Stomach (tissue), 9 donors: ENCODE data around the gene MYO10. TPM values are rescaled to one million over a fixed set of nuclear protein-coding genes. Genes with fewer than 3 reads are reported as not detected.

ENCODE experiments used
- DNase-seq, 2 donors: peaks; one replicate each; pipeline versions ENCODE4 v3.0.0 to v3.0.0-alpha.2; 2013 to 2019
- H3K27ac ChIP-seq, 5 donors: fragments of 200-600 bp in 4 of 5; sonication (generic) in 4 of 5; one replicate each; pipeline ENCODE4 v1.5.1; 2013 to 2019; ENCODE audit warnings: mild to moderate bottlenecking in 1 of 5, moderate library complexity in 1 of 5
- H3K27me3 ChIP-seq, 3 donors: fragments of 200-600 bp; sonication (generic); one replicate each; pipeline ENCODE4 v1.5.1; 2017 to 2019; ENCODE audit warnings: mixed run types in 1 of 3
- H3K36me3 ChIP-seq, 4 donors: fragments of 200-600 bp; sonication (generic); 1 replicate in 3 of 4; 2 replicates in 1 of 4; pipeline ENCODE4 v1.5.1; 2016 to 2019
- H3K4me1 ChIP-seq, 4 donors: fragments of 200-600 bp; sonication (generic); one replicate each; pipeline ENCODE4 v1.5.1; 2016 to 2019
- H3K4me3 ChIP-seq, 4 donors: fragments of 200-600 bp; sonication (generic) in 3 of 4; one replicate each; pipeline ENCODE4 v1.5.1; 2016 to 2019; ENCODE audit warnings: mild to moderate bottlenecking in 1 of 4
- H3K9me3 ChIP-seq, 4 donors: fragments of 200-600 bp; sonication (generic); one replicate each; pipeline ENCODE4 v1.5.1; 2016 to 2019
- CTCF ChIP-seq, 7 experiments: fragments of 450-650 bp in 4 of 7; fragments of 200-600 bp in 3 of 7; sonication (generic) in 3 of 7; IDR thresholded peaks; one replicate each; pipeline ENCODE4 v1.5.1; 2016 to 2019; ENCODE audit warnings: antibody characterized with exemption in 7 of 7, control low read depth in 2 of 7, mild to moderate bottlenecking in 1 of 7
- EP300 ChIP-seq: sonication (generic); formaldehyde crosslinking; IDR thresholded peaks from one replicate; pipeline ENCODE4 v1.6.1; 2017; ENCODE audit warnings: antibody characterized with exemption
- POLR2A ChIP-seq, 4 donors: fragments of 450-650 bp; IDR thresholded peaks; one replicate each; pipeline ENCODE4 v1.6.1; 2016; ENCODE audit warnings: antibody characterized with exemption in 4 of 4, control low read depth in 2 of 4, mild to moderate bottlenecking in 1 of 4, moderate library complexity in 1 of 4
- POLR2AphosphoS5 ChIP-seq, 3 donors: sonication (generic); formaldehyde crosslinking; IDR thresholded peaks; one replicate each; pipeline ENCODE4 v1.6.1; 2016; ENCODE audit warnings: antibody characterized with exemption in 3 of 3
- WGBS, 5 donors: extraction: QIAGEN DNeasy Blood & Tissue Kit in 3 of 5; methylation state at CpG; one replicate each; pipeline versions ENCODE4 v1.1.5 to v1.1.7; 2013 to 2018; 5-methylcytosine and 5-hydroxymethylcytosine counted together
- intact Hi-C: fragments of 100-400 bp; cut with DNase I; formaldehyde crosslinking; loops from one replicate; pipeline ENCODE4 v1.15.1; 2023; ENCODE audit warnings: low total_unique reads
- polyA plus RNA-seq, 3 donors: library from polyadenylated mRNA; stranded (reverse); fragments of 200-250 nt; gene quantifications; one replicate each; pipeline ENCODE4 v1.2.3, GENCODE V29; 2013
- total RNA-seq, 5 donors: library from RNA; depleted of rRNA; stranded (reverse); fragments of >200 nt; gene quantifications; one replicate each; pipeline versions ENCODE4 v1.1.0 to v1.2.3, GENCODE V29; 2014 to 2016
- donor health status: healthy with polysubstance abuse.
- donor health status: Bipolar disorder and iron deficiency.
- donor health status: healthy.

MYO10 gene
- total and polyA plus RNA-seq, 8 donors, result 6.8 to 233 (median 76.5) TPM

- intact Hi-C loops, result no loop called here
- 82 to 93% (median 86%) methylated on average over 5 of the region's 5 CpGs for WGBS, 5 donors
- peaks cover 0 to 10% (median 4%) of the 10 kb centered on the region in 4 donors for H3K9me3 ChIP-seq
- H3K27me3 ChIP-seq, result no peaks in the 10 kb centered on the region
- no peak overlapping the region for H3K27ac ChIP-seq
- TF ChIP-seq CTCF (IDR thresholded peaks at IDR 0.05), result no peak
- no peak for TF ChIP-seq POLR2A (IDR thresholded peaks at IDR 0.05)
- TF ChIP-seq EP300, result no peak
- no peak for TF ChIP-seq POLR2AphosphoS5 (IDR thresholded peaks at IDR 0.05)
- DNase-seq, result no peak
- no peak overlapping the region for H3K4me3 ChIP-seq
- peaks cover 14 to 60% (median 19%) of the 10 kb centered on the region in 4 donors for H3K4me1 ChIP-seq
- peaks cover 0 to 8% (median 3%) of the 10 kb centered on the region in 4 donors for H3K36me3 ChIP-seq
These were observed 79.6 kb downstream of the MYO10 start for GRCh38 chr5:16856531-16856930.

GRCh38 chr5:16855898-16856297, 80.2 kb downstream of the MYO10 start:
- Histone ChIP-seq H3K27me3 (no peaks in the 10 kb centered on the region), H3K9me3 (peaks cover 0 to 10% (median 4%) of the 10 kb centered on the region in 4 donors), H3K27ac (peak overlapping the region in 2 of 5 donors; percentile 0 to 10), H3K36me3 (peaks cover 0 to 8% (median 3%) of the 10 kb centered on the region in 4 donors), H3K4me1 (peaks cover 14 to 55% (median 19%) of the 10 kb centered on the region in 4 donors), H3K4me3 (no peak overlapping the region)
- no peak for DNase-seq
- intact Hi-C loops, result no loop called here
- TF ChIP-seq POLR2AphosphoS5 (IDR thresholded peaks at IDR 0.05), result no peak
- TF ChIP-seq POLR2A (IDR thresholded peaks at IDR 0.05), result no peak
- TF ChIP-seq CTCF (IDR thresholded peaks at IDR 0.05), result no peak
- no peak for TF ChIP-seq EP300
- 52 to 74% (median 73%) methylated on average over 10 of the region's 10 CpGs for WGBS, 5 donors

- no peak overlapping the region for H3K4me3 ChIP-seq
- WGBS, 5 donors, result 26 to 37% (median 30%) methylated on average over 5 of the region's 5 CpGs
- H3K4me1 ChIP-seq, result peaks cover 14 to 52% (median 19%) of the 10 kb centered on the region in 4 donors
- peaks cover 0 to 10% (median 4%) of the 10 kb centered on the region in 4 donors for H3K9me3 ChIP-seq
- peak; percentile 39 to 61 for DNase-seq
- H3K27ac ChIP-seq, result peak overlapping the region in 2 of 5 donors; percentile 0 to 10
- no peaks in the 10 kb centered on the region for H3K27me3 ChIP-seq
- intact Hi-C loops, result no loop called here
- TF ChIP-seq POLR2AphosphoS5 (IDR thresholded peaks at IDR 0.05) (no peak), POLR2A (IDR thresholded peaks at IDR 0.05) (peak in 1 of 4 donors; percentile 14)
- peaks cover 0 to 8% (median 3%) of the 10 kb centered on the region in 4 donors for H3K36me3 ChIP-seq
These were observed 80.6 kb downstream of the MYO10 start for GRCh38 chr5:16855485-16855884.

GRCh38 chr5:16854351-16854750, 81.7 kb downstream of the MYO10 start:
- Histone ChIP-seq H3K4me3 (no peak overlapping the region), H3K9me3 (peaks cover 0 to 9% (median 3%) of the 10 kb centered on the region in 4 donors), H3K4me1 (peaks cover 14 to 52% (median 21%) of the 10 kb centered on the region in 4 donors), H3K36me3 (peaks cover 0 to 7% (median 2%) of the 10 kb centered on the region in 4 donors), H3K27me3 (no peaks in the 10 kb centered on the region), H3K27ac (peak overlapping the region in 1 of 5 donors; percentile 10)
- TF ChIP-seq EP300 (no peak), POLR2AphosphoS5 (IDR thresholded peaks at IDR 0.05) (no peak), POLR2A (IDR thresholded peaks at IDR 0.05) (no peak), CTCF (IDR thresholded peaks at IDR 0.05) (no peak)
- intact Hi-C loops, result no loop called here
- no peak for DNase-seq
- 60 to 81% (median 70%) methylated on average over 2 of the region's 2 CpGs for WGBS, 5 donors

- no peaks in the 10 kb centered on the region for H3K36me3 ChIP-seq
These were observed 82.6 kb downstream of the MYO10 start for GRCh38 chr5:16853518-16853917.

More at GRCh38 chr5:16853518-16853917, 82.6 kb downstream of the MYO10 start:
- TF ChIP-seq CTCF (IDR thresholded peaks at IDR 0.05) (no peak), EP300 (no peak), POLR2AphosphoS5 (IDR thresholded peaks at IDR 0.05) (no peak), POLR2A (IDR thresholded peaks at IDR 0.05) (no peak)
- 72 to 79% (median 76%) methylated on average over 4 of the region's 4 CpGs for WGBS, 5 donors
- peak overlapping the region in 1 of 5 donors; percentile 2 for H3K27ac ChIP-seq
- peaks cover 0 to under 1% (median 0%) of the 10 kb centered on the region in 4 donors for H3K9me3 ChIP-seq
- no peaks in the 10 kb centered on the region for H3K27me3 ChIP-seq
- no peak overlapping the region for H3K4me3 ChIP-seq
- no peak for DNase-seq
- peaks cover 14 to 51% (median 24%) of the 10 kb centered on the region in 4 donors for H3K4me1 ChIP-seq
- intact Hi-C loops, result no loop called here
